Activated naive CD4-positive, alpha-beta T cell (primary cell): Measurements from ENCODE around the gene DNAH3.
"Not testable (repeated sequence)": the region's sequence is repeated elsewhere in the genome, so short reads cannot be mapped to it uniquely, and the experiment has no call there.

ENCODE experiments used
- DNase-seq, 4 experiments: peaks; one replicate each; lab custom pipeline; 2025; lab: John Stamatoyannopoulos, UW

Gene DNAH3

GRCh38 chr16:20995711-20996110 is 154.9 kb downstream of the DNAH3 start:
- DNase-seq = no peak

DNA sequence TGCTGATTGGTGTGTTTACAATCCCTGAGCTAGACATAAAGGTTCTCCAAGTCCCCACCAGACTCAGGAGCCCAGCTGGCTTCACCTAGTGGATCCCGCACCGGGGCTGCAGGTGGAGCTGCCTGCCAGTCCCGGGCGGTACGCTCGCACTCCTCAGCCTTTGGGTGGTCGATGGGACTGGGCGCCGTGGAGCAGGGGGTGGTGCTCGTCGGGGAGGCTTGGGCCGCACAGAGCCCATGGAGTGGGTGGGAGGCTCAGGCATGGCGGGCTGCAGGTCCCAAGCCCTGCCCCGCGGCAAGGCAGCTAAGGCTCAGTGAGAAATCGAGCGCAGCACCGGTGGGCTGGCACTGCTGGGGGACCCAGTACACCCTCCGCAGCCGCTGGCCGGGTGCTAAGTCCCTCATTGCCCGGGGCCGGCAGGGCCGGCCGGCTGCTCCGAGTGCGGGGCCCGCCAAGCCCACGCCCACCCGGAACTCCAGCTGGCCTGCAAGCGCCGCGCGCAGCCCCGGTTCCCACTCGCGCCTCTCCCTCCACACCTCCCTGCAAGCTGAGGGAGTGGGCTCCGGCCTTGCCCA is 161.1 kb downstream of the DNAH3 start:
- DNase-seq = not testable (repeated sequence)

GRCh38 chr16:20987049-20987448 is 163.6 kb downstream of the DNAH3 start:
- no peak for DNase-seq

DNA sequence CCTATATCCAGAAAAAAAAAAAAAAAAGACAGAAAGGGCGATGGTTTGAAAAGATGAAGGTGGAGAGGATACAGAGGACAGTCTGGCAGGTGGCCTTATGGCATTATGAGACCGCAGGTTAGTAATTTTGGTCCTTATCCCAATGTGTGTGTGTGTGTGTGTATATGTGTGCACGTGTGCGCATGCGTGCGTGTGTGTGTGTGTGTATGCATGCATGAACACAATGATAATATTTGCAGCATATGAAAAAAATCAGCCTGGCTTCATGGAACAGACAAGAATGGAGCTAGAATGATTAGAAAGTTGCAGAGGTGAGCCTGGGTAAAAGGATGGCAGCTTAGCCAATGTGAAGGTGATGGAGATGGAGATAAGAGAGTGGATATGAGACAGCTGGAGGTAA is 166.6 kb downstream of the DNAH3 start:
- DNase-seq = no peak

DNA sequence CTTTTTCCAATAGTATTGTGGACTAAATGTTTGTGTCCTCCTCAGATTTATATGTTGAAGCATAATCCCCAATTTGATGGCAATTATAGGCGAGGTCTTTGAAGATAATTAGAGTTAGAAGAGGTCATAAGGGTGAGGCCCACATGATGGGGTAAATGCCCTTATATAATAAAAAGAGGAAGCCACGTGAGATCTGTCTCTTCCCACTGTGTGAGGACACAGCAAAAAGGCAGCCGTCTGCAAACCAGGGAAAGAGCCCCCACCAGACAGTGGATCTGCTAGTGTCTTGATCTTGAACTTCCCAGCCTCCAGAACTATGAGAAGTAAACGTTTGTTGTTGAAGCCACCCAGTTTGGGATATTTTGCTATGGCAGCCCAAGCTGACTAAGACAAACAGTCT is 174.1 kb downstream of the DNAH3 start:
- DNase-seq = no peak

DNA sequence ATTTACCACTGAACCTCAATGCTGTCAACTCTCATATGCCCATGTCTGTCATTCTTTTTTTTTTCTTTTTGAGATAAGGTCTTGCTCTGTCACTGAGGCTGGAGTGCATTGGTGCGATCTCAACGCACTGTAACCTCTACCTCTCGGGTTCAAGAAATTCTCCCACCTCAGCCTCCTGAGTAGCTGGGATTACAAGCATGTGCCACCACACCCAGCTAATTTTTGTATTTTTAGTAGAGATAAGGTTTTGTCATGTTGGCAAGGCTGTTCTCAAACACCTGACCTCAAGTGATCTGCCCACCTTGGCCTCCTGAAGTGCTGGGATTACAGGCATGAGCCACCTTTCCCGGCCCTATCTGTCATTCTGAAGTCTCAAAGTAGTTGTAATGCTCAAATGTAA is 177.4 kb downstream of the DNAH3 start:
- not testable (repeated sequence) for DNase-seq

GRCh38 chr16:20971401-20971800 is 179.2 kb downstream of the DNAH3 start:
- DNase-seq = no peak

- no peak for DNase-seq
These were observed 181.3 kb downstream of the DNAH3 start for GRCh38 chr16:20969386-20969785.

DNA sequence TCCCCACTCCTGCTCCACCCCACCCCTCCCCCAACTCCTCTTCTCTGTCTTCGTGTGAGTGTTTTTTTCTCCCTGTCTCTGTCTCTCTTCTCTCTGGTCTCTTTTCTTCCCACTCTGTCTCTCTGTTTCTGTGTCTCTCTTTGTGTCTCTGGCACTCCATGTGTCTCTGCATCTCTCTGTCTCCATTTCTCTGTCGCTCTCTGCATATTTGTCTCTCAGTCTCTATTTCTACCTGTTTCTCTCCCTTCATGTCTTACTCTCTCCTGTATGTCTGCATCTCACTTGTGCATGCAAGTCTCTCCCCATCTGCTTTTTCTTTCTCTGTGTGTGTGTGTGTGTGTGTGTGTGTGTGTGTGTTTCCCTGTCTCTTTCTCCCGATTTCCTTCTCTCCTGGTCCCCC is 181.9 kb downstream of the DNAH3 start:
- no peak for DNase-seq

GRCh38 chr16:20960899-20961298 is 189.7 kb downstream of the DNAH3 start:
- no peak for DNase-seq

DNA sequence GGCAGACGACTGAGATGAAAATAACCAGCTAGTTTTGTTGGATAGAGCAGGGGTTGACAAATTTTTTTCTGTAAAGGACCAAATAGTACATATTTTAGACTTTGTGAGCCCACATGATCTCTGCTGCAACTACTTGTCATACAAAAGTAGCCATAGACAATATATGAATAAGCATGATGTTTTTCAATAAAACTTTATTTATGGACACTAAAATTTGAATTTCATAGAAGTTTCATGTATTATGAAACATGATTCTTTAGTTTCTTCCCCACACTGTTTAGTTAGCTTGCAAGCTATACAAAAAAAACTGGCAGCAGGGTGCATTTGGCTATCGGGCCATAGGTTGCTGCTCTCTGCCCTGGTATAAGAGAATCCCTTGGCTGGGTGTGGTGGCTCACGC is 193.5 kb downstream of the DNAH3 start:
- DNase-seq = no peak

- no peak for DNase-seq
These were observed 194.3 kb downstream of the DNAH3 start for GRCh38 chr16:20956319-20956718.

DNA sequence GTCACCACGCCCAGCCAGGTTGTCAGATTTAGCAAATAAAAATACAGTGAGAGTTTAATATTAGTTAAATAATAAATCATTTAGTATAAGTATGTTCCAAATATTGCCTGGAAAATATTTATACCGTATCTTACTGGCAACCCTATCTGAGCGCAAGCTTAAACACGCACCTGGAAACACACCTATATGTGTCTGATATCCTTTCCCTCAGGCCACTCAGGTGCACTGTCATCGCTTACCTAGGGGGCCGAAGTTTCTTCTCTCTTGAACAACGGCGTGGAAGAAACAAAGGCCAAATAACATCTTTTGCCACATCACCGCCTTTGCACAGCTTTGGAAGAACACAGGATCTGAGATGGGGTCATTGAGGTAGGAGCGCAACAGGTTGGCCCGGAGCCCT is 196.1 kb downstream of the DNAH3 start:
- no peak for DNase-seq

- DNase-seq = no peak
These were observed 198.3 kb downstream of the DNAH3 start for GRCh38 chr16:20952139-20952920.

- no peak for DNase-seq
These were observed 200.4 kb downstream of the DNAH3 start for GRCh38 chr16:20950294-20950693.

- DNase-seq = no peak
These were observed 201.0 kb downstream of the DNAH3 start for GRCh38 chr16:20949660-20950059.

DNA sequence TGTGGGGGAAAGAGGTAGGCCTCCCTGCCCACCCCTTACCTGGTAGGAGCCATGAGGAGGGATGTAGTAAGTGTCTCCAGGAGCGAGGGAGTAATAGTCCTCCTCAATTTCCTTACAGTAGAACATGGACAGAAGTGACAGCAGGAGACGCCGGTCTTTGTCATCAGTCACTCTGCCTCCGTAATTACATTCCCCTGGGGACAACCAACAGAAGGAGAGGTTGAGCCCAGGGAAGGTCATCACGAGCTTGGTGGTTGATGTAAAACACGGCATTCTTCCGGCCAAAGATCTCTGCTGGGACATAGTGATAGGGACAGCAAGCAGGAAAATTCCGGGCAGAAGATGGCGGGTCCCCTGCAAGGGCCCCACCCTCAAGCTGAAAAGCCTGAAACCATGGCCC is 202.2 kb downstream of the DNAH3 start:
- no peak for DNase-seq

DNA sequence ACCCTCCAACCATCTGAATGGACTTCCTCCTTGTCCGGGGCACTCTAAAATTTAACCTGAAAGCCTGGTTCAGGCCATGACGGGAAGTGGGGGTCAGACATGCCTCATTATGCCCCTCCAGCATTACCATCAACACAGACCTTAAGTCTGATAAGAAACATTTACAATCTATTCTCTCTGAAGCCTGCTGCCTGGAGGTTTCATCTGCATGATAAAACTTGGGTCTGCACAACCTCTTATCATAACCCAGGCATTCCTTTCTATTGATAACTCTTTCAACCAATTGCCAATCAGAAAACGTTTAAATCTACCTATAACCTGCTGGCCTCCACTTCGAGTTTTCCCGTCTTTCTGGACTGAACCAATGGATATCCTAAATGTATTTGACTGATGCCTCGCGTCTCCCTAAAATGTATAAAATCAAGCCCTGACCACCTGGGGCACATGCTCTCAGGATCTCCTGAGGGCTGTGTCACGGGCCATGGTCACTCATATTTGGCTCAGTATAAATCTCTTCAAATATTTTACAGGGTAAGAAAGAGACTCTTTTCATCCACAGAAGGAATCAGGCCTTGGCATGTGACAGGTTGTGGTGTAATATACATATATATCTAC is 204.5 kb downstream of the DNAH3 start:
- no peak for DNase-seq

DNA sequence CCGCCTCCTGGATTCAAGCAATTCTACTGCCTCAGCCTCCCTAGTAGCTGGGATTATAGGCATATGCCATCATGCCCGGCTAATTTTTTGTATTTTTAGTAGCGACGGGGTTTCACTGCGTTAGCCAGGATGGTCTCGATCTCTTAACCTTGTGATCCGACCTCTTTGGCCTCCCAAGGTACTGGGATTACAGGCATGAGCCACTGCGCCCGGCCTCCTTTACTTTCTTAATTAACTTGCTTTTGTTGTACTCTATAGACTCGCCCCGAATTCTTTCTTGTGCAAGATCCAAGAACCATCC is 205.1 kb downstream of the DNAH3 start:
- not testable (repeated sequence) for DNase-seq

DNA sequence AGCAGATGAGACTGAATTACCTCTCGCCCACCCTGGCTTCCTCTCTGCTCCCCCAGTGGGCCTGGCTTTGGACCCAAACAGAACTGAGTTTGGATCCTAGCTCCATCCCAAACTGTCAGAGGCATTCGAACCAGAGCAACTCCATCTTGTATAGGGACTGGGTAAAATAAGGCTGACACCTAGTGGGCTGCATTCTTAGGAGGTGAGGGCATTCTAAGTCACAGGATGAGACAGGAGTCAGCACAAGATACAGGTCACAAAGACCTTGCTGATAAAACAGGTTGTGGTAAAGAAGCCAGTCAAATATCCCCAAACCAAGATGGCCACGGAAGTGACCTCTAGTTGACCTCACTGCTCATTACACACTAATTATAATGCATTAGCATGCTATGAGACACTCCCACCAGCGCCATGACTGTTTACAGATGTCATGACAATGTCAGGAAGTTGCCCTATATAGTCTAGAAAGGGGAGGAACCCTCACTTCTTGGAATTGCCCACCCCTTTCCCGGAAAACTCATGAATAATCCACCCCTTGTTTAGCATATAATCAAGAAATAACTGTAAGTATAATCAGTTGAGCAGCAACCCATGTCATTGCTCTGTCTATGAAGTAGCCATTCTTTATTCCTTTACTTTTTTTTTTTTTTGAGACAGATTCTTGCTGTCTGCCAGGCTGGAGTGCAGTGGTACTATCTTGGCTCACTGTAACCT is 205.6 kb downstream of the DNAH3 start:
- no peak for DNase-seq

DNA sequence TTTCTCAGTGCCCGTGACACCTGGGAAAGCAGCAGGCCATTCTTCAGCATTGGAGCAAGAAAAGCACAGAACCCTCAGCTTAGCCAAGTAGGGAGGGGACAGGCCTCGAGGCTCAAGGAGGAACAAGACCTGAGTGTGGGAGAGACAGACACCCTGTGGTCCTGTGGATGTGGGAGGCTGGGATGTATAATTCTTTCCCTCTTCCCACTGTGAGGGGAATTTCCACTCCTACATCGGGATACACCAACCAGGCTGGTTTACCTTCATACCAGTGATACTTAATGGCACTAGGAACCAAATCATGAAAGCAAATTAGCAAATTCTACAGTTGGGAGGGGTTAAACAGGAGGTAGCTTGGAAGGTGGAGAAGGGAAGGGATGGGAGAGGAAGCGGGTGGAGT is 208.4 kb downstream of the DNAH3 start:
- no peak for DNase-seq

GRCh38 chr16:20941636-20941926 is 209.1 kb downstream of the DNAH3 start:
- DNase-seq = no peak
